H1 (cell line): ENCODE results near the gene NR5A2. TPM values are rescaled to one million over a fixed set of nuclear protein-coding genes. Genes with fewer than 3 reads are reported as not detected.

Experiments used
- ATF3 ChIP-seq: IDR thresholded peaks from 2 replicates; pipeline ENCODE4 v1.6.1; 2011; ENCODE audit warnings: low read depth, mild to moderate bottlenecking, low read length; ENCODE audit not compliant: insufficient read depth
- CBX8 ChIP-seq: fragments of 300-800, 300-1000 bp; sonication (generic); IDR thresholded peaks from 2 replicates; pipeline ENCODE4 v1.7.1; 2016; ENCODE audit warnings: low read depth, low read length, borderline replicate concordance
- CHD7 ChIP-seq: fragments of 300-600 bp; sonication (generic); IDR thresholded peaks from 2 replicates; pipeline ENCODE4 v1.7.1; 2012; ENCODE audit warnings: low read length, moderate library complexity, mild to moderate bottlenecking, inconsistent platforms; ENCODE audit not compliant: insufficient replicate concordance
- EGR1 ChIP-seq: IDR thresholded peaks from 2 replicates; pipeline ENCODE4 v1.6.1; 2011; ENCODE audit warnings: low read depth, low read length, borderline replicate concordance
- NRF1 ChIP-seq: IDR thresholded peaks from 2 replicates; pipeline ENCODE4 v1.6.1; 2011; ENCODE audit warnings: mild to moderate bottlenecking, low read depth, low read length, improper control_type of control experiment
- SAP30 ChIP-seq: fragments of 300-600 bp; sonication (generic); IDR thresholded peaks from 2 replicates; pipeline ENCODE4 v1.7.1; 2012; ENCODE audit warnings: low read length, moderate library complexity, mild to moderate bottlenecking, inconsistent platforms; ENCODE audit not compliant: insufficient read depth, insufficient replicate concordance
- SP2 ChIP-seq: IDR thresholded peaks from 2 replicates; pipeline ENCODE4 v1.6.1; 2012; ENCODE audit warnings: mild to moderate bottlenecking, low read length, inconsistent platforms
- TBP ChIP-seq: IDR thresholded peaks from 2 replicates; pipeline ENCODE4 v1.6.1; 2011; ENCODE audit warnings: low read depth, low read length, improper control_type of control experiment
- polyA plus RNA-seq, 7 experiments: library from polyadenylated mRNA; depleted of rRNA in 3 of 7; stranded (reverse) in 5 of 7; unstranded in 2 of 7; fragments of >200 nt in 5 of 7; fragments of 200-250 nt in 2 of 7; gene quantifications; 1 replicate in 5 of 7; 2 replicates in 1 of 7; 4 replicates in 1 of 7; pipeline versions ENCODE4 v1.2.1 to v1.2.3, GENCODE V29; 2011 to 2013; ENCODE audit warnings: missing spikeins in 2 of 7, mixed read lengths in 2 of 7
- total RNA-seq: library from RNA; stranded (reverse); fragmentation: NEBNext Ultra II Directional; extraction: Animal tissue kit (Norgen Biotek cat#: 25700); gene quantifications from 2 replicates; pipeline ENCODE4 v1.2.1, GENCODE V29; 2021

Gene NR5A2
- total and polyA plus RNA-seq, 2 of the 8 experiments (the other 6 are each of a cell fraction or from before 2014, with no cell fraction given), result 1.7 to 11.6 TPM

DNA sequence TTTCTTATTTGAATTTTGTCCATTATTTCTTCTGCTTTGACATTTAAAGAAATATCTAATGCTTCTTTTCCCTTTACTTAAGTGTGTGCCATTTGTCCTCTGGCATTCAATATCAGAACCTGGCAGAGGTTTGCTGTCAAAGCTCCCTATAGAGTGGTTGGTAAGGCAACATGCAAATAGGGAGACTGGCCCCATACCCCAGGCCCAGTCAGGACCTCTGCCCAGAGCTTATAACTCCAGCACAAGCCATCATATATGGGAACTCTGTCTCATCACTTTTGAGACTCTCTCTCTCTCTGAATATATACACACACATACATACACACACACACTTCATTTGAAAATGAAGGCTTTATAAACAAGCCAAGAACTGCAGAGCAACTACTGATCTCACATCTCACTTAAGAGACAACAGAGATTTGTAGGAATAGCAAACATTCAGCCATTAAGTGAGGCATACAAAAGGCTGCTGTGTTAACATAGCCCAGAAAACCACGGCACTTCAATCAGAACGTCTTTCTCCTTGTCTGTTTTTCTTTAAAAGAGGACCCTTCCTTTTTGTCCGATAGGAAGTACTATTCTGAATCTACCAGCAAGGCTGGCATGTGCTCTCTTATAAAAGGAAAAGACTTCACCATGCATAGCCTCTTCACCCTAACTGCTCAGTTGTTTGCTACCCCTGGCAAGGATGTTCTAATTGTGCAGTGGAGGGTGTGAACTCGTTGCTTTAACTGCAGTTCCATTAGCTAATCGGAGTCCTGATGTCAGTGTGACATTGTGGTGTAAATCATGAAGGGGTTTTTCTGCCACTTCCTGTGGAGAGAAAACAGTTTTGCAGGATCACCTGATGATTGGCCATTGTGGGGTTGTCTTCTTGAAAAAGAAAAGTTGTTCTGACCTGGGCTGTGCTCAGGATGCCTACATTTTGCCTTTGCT is 101.7 kb downstream of the NR5A2 start (continued):
- TF ChIP-seq CHD7 (no peak), TBP (no peak), EGR1 (no peak), SP2 (no peak), NRF1 (no peak), SAP30 (no peak), CBX8 (no peak), ATF3 (no peak)
- TF ChIP-seq, all 59 proteins: peak for 0
